ENCODE measurements around the gene NCBP3.

NCBP3 gene

DNA sequence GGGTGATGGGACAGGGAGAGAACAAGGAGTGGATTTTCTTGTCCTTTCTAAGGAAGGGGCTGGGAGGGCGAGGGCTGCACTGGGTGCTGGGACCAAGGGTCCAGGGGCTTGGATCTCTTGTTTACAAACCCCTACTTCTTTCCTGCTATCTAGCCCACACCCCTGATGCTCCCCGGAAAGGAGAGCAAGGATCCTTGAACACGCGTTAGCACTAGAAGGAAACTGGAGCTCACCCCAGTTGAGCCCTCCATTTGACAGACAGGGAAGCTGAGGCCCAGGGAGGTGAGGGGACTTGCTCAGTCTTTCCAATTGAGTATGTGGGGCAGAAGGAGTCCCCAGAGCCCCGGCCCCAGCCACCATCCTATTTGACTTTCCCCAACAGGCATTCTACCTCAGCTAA is 40.5 kb downstream of the NCBP3 start:
- H3K79me2 ChIP-seq (ENCODE audit: control insufficient read depth, insufficient read depth, low read length, poor library complexity), result no peaks in the 10 kb centered on the region
- H3K36me3 ChIP-seq (ENCODE audit: control insufficient read depth in 1 of 2, insufficient read depth in 2 of 2, low read length in 2 of 2), result peaks cover 15 to 38% of the 10 kb centered on the region in 2 experiments
- H3K9ac ChIP-seq (ENCODE audit: low read length), result no peak overlapping the region
- WGBS (ENCODE audit: extremely low coverage, insufficient coverage, insufficient read length), result no CpG with 5 or more reads among the region's 5 CpGs
- DNase-seq, result no peak
- no peak overlapping the region for H4K12ac ChIP-seq (ENCODE audit: low read depth, low read length)
- H3K79me1 ChIP-seq (ENCODE audit: low read length), result no peaks in the 10 kb centered on the region
- no peaks in the 10 kb centered on the region for H3K9me3 ChIP-seq (ENCODE audit: insufficient read depth, low read depth, low read length)
- no peak overlapping the region for H2BK120ac ChIP-seq (ENCODE audit: insufficient read depth, low read length, poor library complexity)
- H4K8ac ChIP-seq (ENCODE audit: low read depth, low read length), result no peak overlapping the region
- H3K27ac ChIP-seq (ENCODE audit: low read depth, low read length), result no peak overlapping the region
- no peak overlapping the region for H3K18ac ChIP-seq (ENCODE audit: low read length)
- no peak overlapping the region for H3K4me3 ChIP-seq (ENCODE audit: low read depth, low read length)
- no peak overlapping the region for H4K91ac ChIP-seq (ENCODE audit: low read depth, low read length)
- no peak overlapping the region for H3K23ac ChIP-seq (ENCODE audit: low read length)
- no peak overlapping the region for H2AFZ ChIP-seq (ENCODE audit: insufficient read depth, low read length, poor library complexity)
- peaks cover 10 to 13% of the 10 kb centered on the region in 2 experiments for H3K4me1 ChIP-seq (ENCODE audit: control insufficient read depth in 1 of 2, insufficient read depth in 2 of 2, low read length in 2 of 2)
- no peak overlapping the region for H3K14ac ChIP-seq (ENCODE audit: low read length)
- no peak overlapping the region for H2BK5ac ChIP-seq (ENCODE audit: low read depth, low read length, poor library complexity)
- H2BK12ac ChIP-seq (ENCODE audit: low read length), result no peak overlapping the region
- no peaks in the 10 kb centered on the region for H3K27me3 ChIP-seq (ENCODE audit: insufficient read depth, low read length)
- H2AK5ac ChIP-seq (ENCODE audit: low read length), result no peak overlapping the region
- H3K4ac ChIP-seq (ENCODE audit: low read depth, low read length), result no peak overlapping the region
- no peak overlapping the region for H3K4me2 ChIP-seq (ENCODE audit: low read length)

DNA sequence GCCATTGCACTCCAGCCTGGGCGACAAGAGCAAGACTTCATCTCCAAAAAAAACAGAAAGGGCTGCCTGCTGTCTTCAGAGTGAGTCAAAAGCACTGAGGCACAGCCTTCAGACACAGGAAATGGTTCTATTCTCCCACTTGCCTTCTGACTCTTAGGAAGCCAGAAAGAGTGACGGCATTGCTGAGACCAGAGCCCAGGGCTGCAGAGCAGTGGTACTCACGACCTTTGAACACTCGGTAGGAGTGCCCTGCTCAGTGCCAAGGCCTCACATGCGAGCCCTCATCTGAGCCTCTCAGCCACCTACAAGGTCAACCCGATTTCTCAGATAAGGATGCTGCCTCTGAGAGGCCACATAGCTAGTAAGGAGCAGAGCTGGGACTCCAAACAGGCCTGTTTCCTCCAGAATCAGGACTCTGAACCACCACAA is 41.5 kb downstream of the NCBP3 start:
- H3K23ac ChIP-seq (ENCODE audit: low read length), result no peak overlapping the region
- no peaks in the 10 kb centered on the region for H3K79me1 ChIP-seq (ENCODE audit: low read length)
- H3K4me3 ChIP-seq (ENCODE audit: low read depth, low read length), result no peak overlapping the region
- H3K9me3 ChIP-seq (ENCODE audit: insufficient read depth, low read depth, low read length), result no peaks in the 10 kb centered on the region
- H4K8ac ChIP-seq (ENCODE audit: low read depth, low read length), result no peak overlapping the region
- H3K36me3 ChIP-seq (ENCODE audit: control insufficient read depth in 1 of 2, insufficient read depth in 2 of 2, low read length in 2 of 2), result peaks cover 10 to 31% of the 10 kb centered on the region in 2 experiments
- H3K27ac ChIP-seq (ENCODE audit: low read depth, low read length), result no peak overlapping the region
- H3K14ac ChIP-seq (ENCODE audit: low read length), result no peak overlapping the region
- no peaks in the 10 kb centered on the region for H3K27me3 ChIP-seq (ENCODE audit: insufficient read depth, low read length)
- no peak overlapping the region for H3K9ac ChIP-seq (ENCODE audit: low read length)
- H3K79me2 ChIP-seq (ENCODE audit: control insufficient read depth, insufficient read depth, low read length, poor library complexity), result no peaks in the 10 kb centered on the region
- no peak overlapping the region for H4K12ac ChIP-seq (ENCODE audit: low read depth, low read length)
- H4K91ac ChIP-seq (ENCODE audit: low read depth, low read length), result no peak overlapping the region
- H3K4ac ChIP-seq (ENCODE audit: low read depth, low read length), result no peak overlapping the region
- no peak overlapping the region for H2BK5ac ChIP-seq (ENCODE audit: low read depth, low read length, poor library complexity)
- H3K18ac ChIP-seq (ENCODE audit: low read length), result no peak overlapping the region
- no peak for DNase-seq
- no CpG with 5 or more reads among the region's 6 CpGs for WGBS (ENCODE audit: extremely low coverage, insufficient coverage, insufficient read length)
- H2AK5ac ChIP-seq (ENCODE audit: low read length), result no peak overlapping the region
- no peak overlapping the region for H3K4me2 ChIP-seq (ENCODE audit: low read length)
- H2BK120ac ChIP-seq (ENCODE audit: insufficient read depth, low read length, poor library complexity), result no peak overlapping the region
- H2BK12ac ChIP-seq (ENCODE audit: low read length), result no peak overlapping the region
- H3K4me1 ChIP-seq (ENCODE audit: control insufficient read depth in 1 of 2, insufficient read depth in 2 of 2, low read length in 2 of 2), result peaks cover 10 to 14% of the 10 kb centered on the region in 2 experiments
- H2AFZ ChIP-seq (ENCODE audit: insufficient read depth, low read length, poor library complexity), result no peak overlapping the region

DNA sequence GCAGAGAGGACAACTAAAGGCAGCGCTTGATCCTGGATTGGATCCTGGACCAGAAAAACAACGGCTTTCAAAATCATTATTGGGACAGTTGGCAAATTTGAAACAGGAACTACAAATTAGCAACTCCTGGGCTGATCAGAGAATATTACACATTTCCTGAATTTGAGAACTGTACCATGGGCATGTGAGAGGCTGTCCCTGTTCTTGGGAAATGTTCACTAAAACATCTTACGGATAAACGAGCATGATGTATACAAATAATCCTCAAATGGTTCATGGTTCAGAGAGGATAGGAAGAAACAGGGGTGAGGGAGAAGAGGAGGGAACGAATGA is 42.8 kb downstream of the NCBP3 start:
- no CpG with 5 or more reads among the region's 5 CpGs for WGBS (ENCODE audit: extremely low coverage, insufficient coverage, insufficient read length)
- H3K4me2 ChIP-seq (ENCODE audit: low read length), result no peak overlapping the region

GRCh38 chr17:3802461-3803307 is 43.4 kb downstream of the NCBP3 start:
- Histone ChIP-seq H4K91ac (ENCODE audit: low read depth, low read length) (peak overlapping the region; percentile 22), H3K27me3 (ENCODE audit: insufficient read depth, low read length) (no peaks in the 10 kb centered on the region), H3K4ac (ENCODE audit: low read depth, low read length) (no peak overlapping the region), H4K12ac (ENCODE audit: low read depth, low read length) (no peak overlapping the region), H3K36me3 (ENCODE audit: control insufficient read depth in 1 of 2, insufficient read depth in 2 of 2, low read length in 2 of 2) (peaks cover 4 to 22% of the 10 kb centered on the region in 2 experiments), H3K14ac (ENCODE audit: low read length) (no peak overlapping the region), H4K8ac (ENCODE audit: low read depth, low read length) (no peak overlapping the region), H2AK5ac (ENCODE audit: low read length) (no peak overlapping the region), H2BK5ac (ENCODE audit: low read depth, low read length, poor library complexity) (no peak overlapping the region), H3K27ac (ENCODE audit: low read depth, low read length) (peak overlapping the region; percentile 40), H3K4me1 (ENCODE audit: control insufficient read depth in 1 of 2, insufficient read depth in 2 of 2, low read length in 2 of 2) (peaks cover 10 to 14% of the 10 kb centered on the region in 2 experiments), H2BK12ac (ENCODE audit: low read length) (no peak overlapping the region), H3K9ac (ENCODE audit: low read length) (no peak overlapping the region), H2AFZ (ENCODE audit: insufficient read depth, low read length, poor library complexity) (no peak overlapping the region), H3K79me1 (ENCODE audit: low read length) (no peaks in the 10 kb centered on the region), H3K9me3 (ENCODE audit: insufficient read depth, low read depth, low read length) (no peaks in the 10 kb centered on the region), H3K4me3 (ENCODE audit: low read depth, low read length) (no peak overlapping the region), H3K18ac (ENCODE audit: low read length) (no peak overlapping the region), H3K4me2 (ENCODE audit: low read length) (no peak overlapping the region), H2BK120ac (ENCODE audit: insufficient read depth, low read length, poor library complexity) (no peak overlapping the region), H3K79me2 (ENCODE audit: control insufficient read depth, insufficient read depth, low read length, poor library complexity) (no peaks in the 10 kb centered on the region), H3K23ac (ENCODE audit: low read length) (no peak overlapping the region)
- no peak for DNase-seq
- no CpG with 5 or more reads among the region's 19 CpGs for WGBS (ENCODE audit: extremely low coverage, insufficient coverage, insufficient read length)

More for the DNA sequence above, 42.8 kb downstream of the NCBP3 start:
- Histone ChIP-seq H3K27ac (ENCODE audit: low read depth, low read length) (peak overlapping the region; percentile 30), H3K4me1 (ENCODE audit: control insufficient read depth in 1 of 2, insufficient read depth in 2 of 2, low read length in 2 of 2) (peaks cover 10 to 14% of the 10 kb centered on the region in 2 experiments), H4K12ac (ENCODE audit: low read depth, low read length) (no peak overlapping the region), H3K14ac (ENCODE audit: low read length) (no peak overlapping the region), H3K9me3 (ENCODE audit: insufficient read depth, low read depth, low read length) (no peaks in the 10 kb centered on the region), H4K8ac (ENCODE audit: low read depth, low read length) (no peak overlapping the region), H3K79me2 (ENCODE audit: control insufficient read depth, insufficient read depth, low read length, poor library complexity) (no peaks in the 10 kb centered on the region), H4K91ac (ENCODE audit: low read depth, low read length) (peak overlapping the region; percentile 22), H3K36me3 (ENCODE audit: control insufficient read depth in 1 of 2, insufficient read depth in 2 of 2, low read length in 2 of 2) (peaks cover 5 to 26% of the 10 kb centered on the region in 2 experiments), H3K79me1 (ENCODE audit: low read length) (no peaks in the 10 kb centered on the region), H3K4me3 (ENCODE audit: low read depth, low read length) (no peak overlapping the region), H3K18ac (ENCODE audit: low read length) (no peak overlapping the region), H2BK12ac (ENCODE audit: low read length) (no peak overlapping the region), H3K9ac (ENCODE audit: low read length) (no peak overlapping the region), H2BK5ac (ENCODE audit: low read depth, low read length, poor library complexity) (no peak overlapping the region), H3K27me3 (ENCODE audit: insufficient read depth, low read length) (no peaks in the 10 kb centered on the region), H3K23ac (ENCODE audit: low read length) (no peak overlapping the region), H2BK120ac (ENCODE audit: insufficient read depth, low read length, poor library complexity) (no peak overlapping the region), H2AK5ac (ENCODE audit: low read length) (no peak overlapping the region), H2AFZ (ENCODE audit: insufficient read depth, low read length, poor library complexity) (no peak overlapping the region), H3K4ac (ENCODE audit: low read depth, low read length) (no peak overlapping the region)
- no peak for DNase-seq
